ENCODE measurements around the gene MRPL14.

The MRPL14 gene

GRCh38 chr6:44090465-44090864, 36.8 kb downstream of the MRPL14 start:
- peaks cover 0 to 41% (median 0%) of the 10 kb centered on the region in 11 experiments; a peak in 6 of 22 replicates for H4K20me1 ChIP-seq
- H3K4me1 ChIP-seq, result peaks cover 7 to 33% (median 29%) of the 10 kb centered on the region in 10 experiments; a peak in 18 of 20 replicates
- H3K4me2 ChIP-seq, result no peak overlapping the region
- H3K27me3 ChIP-seq, result no peaks in the 10 kb centered on the region
- H3K9ac ChIP-seq, result 0 out of 22 replicates have a peak overlapping the region, but pooled peaks of 1 of the 11 experiments have one; percentile 15
- H3K9me3 ChIP-seq (replicated peaks in 1 of 11), result no peaks in the 10 kb centered on the region
- peaks cover 5 to 52% (median 23%) of the 10 kb centered on the region in 11 experiments; a peak in 15 of 22 replicates for H3K36me3 ChIP-seq
- H3K4me3 ChIP-seq, result no peak overlapping the region
- H3K27ac ChIP-seq, result no peak overlapping the region
- TF ChIP-seq Cebpa-rat (IDR thresholded peaks at IDR 0.05), result no peak

GRCh38 chr6:44088827-44089590, 38.2 kb downstream of the MRPL14 start:
- no peak for TF ChIP-seq Cebpa-rat (IDR thresholded peaks at IDR 0.05)
- Histone ChIP-seq H3K27me3 (no peaks in the 10 kb centered on the region), H3K9ac (0 out of 22 replicates have a peak overlapping the region, but pooled peaks of 1 of the 11 experiments have one; percentile 1), H3K27ac (no peak overlapping the region), H3K4me1 (peaks cover 16 to 48% (median 43%) of the 10 kb centered on the region in 10 experiments), H4K20me1 (peaks cover 0 to 37% (median 0%) of the 10 kb centered on the region in 11 experiments; a peak in 5 of 22 replicates), H3K4me3 (no peak overlapping the region), H3K4me2 (no peak overlapping the region), H3K9me3 (replicated peaks in 1 of 11) (no peaks in the 10 kb centered on the region), H3K36me3 (peaks cover 5 to 37% (median 16%) of the 10 kb centered on the region in 11 experiments; a peak in 14 of 22 replicates)

GRCh38 chr6:44087623-44088022, 39.6 kb downstream of the MRPL14 start:
- Histone ChIP-seq H3K4me1 (peaks cover 30 to 62% (median 57%) of the 10 kb centered on the region in 10 experiments), H4K20me1 (peaks cover 0 to 34% (median 0%) of the 10 kb centered on the region in 11 experiments; a peak in 4 of 22 replicates), H3K36me3 (peaks cover 5 to 29% (median 13%) of the 10 kb centered on the region in 11 experiments; a peak in 12 of 22 replicates), H3K4me2 (peak overlapping the region in 9 of 11 experiments; percentile 4 to 97 (median 85); a peak in 15 of 22 replicates), H3K27me3 (no peaks in the 10 kb centered on the region), H3K9me3 (replicated peaks in 1 of 11) (no peaks in the 10 kb centered on the region), H3K4me3 (no peak overlapping the region), H3K27ac (peak overlapping the region in 3 of 11 experiments; percentile 4 to 30 (median 4); a peak in 3 of 22 replicates), H3K9ac (peak overlapping the region in 6 of 11 experiments; percentile 5 to 48 (median 34); a peak in 8 of 22 replicates)
- no peak for TF ChIP-seq Cebpa-rat (IDR thresholded peaks at IDR 0.05)

GRCh38 chr6:44086931-44087574, 40.2 kb downstream of the MRPL14 start:
- no peak for TF ChIP-seq Cebpa-rat (IDR thresholded peaks at IDR 0.05)
- Histone ChIP-seq H3K27ac (peak overlapping the region in 3 of 11 experiments; percentile 4 to 30 (median 4); a peak in 2 of 22 replicates), H3K9ac (peak overlapping the region in 5 of 11 experiments; percentile 5 to 48 (median 32); a peak in 7 of 22 replicates), H3K27me3 (no peaks in the 10 kb centered on the region), H3K36me3 (peaks cover 2 to 26% (median 10%) of the 10 kb centered on the region in 11 experiments; a peak in 12 of 22 replicates), H3K4me3 (no peak overlapping the region; a peak in 1 of 20 replicates), H3K4me2 (peak overlapping the region in 9 of 11 experiments; percentile 4 to 97 (median 85); a peak in 15 of 22 replicates), H4K20me1 (peaks cover 0 to 30% (median 0%) of the 10 kb centered on the region in 11 experiments; a peak in 4 of 22 replicates), H3K9me3 (replicated peaks in 1 of 11) (no peaks in the 10 kb centered on the region), H3K4me1 (peaks cover 34 to 67% (median 63%) of the 10 kb centered on the region in 10 experiments)

GRCh38 chr6:44085219-44085618, 42.0 kb downstream of the MRPL14 start:
- Histone ChIP-seq H3K27me3 (no peaks in the 10 kb centered on the region), H3K9me3 (replicated peaks in 1 of 11) (no peaks in the 10 kb centered on the region), H3K4me2 (peak overlapping the region in 8 of 11 experiments; percentile 63 to 97 (median 90); a peak in 16 of 22 replicates), H3K27ac (peak overlapping the region in 6 of 11 experiments; percentile 54 to 74 (median 66); a peak in 7 of 22 replicates), H4K20me1 (peaks cover 0 to 23% (median 0%) of the 10 kb centered on the region in 11 experiments; a peak in 2 of 22 replicates), H3K36me3 (peaks cover 0 to 19% (median 10%) of the 10 kb centered on the region in 11 experiments; a peak in 10 of 22 replicates), H3K4me3 (no peak overlapping the region), H3K9ac (peak overlapping the region in 3 of 11 experiments; percentile 2 to 62 (median 53); a peak in 2 of 22 replicates), H3K4me1 (peaks cover 50 to 86% (median 81%) of the 10 kb centered on the region in 10 experiments)
- no peak for TF ChIP-seq Cebpa-rat (IDR thresholded peaks at IDR 0.05)

GRCh38 chr6:44084231-44085014, 42.8 kb downstream of the MRPL14 start:
- peaks cover 0 to 15% (median 0%) of the 10 kb centered on the region in 11 experiments; a peak in 2 of 22 replicates for H4K20me1 ChIP-seq
- no peak for TF ChIP-seq Cebpa-rat (IDR thresholded peaks at IDR 0.05)
- H3K27ac ChIP-seq, result peak overlapping the region in 8 of 11 experiments; percentile 47 to 74 (median 64); a peak in 14 of 22 replicates
- H3K4me3 ChIP-seq, result no peak overlapping the region; a peak in 2 of 20 replicates
- H3K9ac ChIP-seq, result peak overlapping the region in 7 of 11 experiments; percentile 2 to 62 (median 51); a peak in 8 of 22 replicates
- no peaks in the 10 kb centered on the region for H3K27me3 ChIP-seq
- H3K4me2 ChIP-seq, result peak overlapping the region; percentile 2 to 97 (median 85); a peak in 21 of 22 replicates
- H3K36me3 ChIP-seq, result peaks cover 0 to 11% (median 6%) of the 10 kb centered on the region in 11 experiments; a peak in 10 of 22 replicates
- no peaks in the 10 kb centered on the region for H3K9me3 ChIP-seq (replicated peaks in 1 of 11)
- H3K4me1 ChIP-seq, result peaks cover 58 to 94% (median 89%) of the 10 kb centered on the region in 10 experiments

GRCh38 chr6:44082872-44083321, 44.4 kb downstream of the MRPL14 start:
- TF ChIP-seq Cebpa-rat (IDR thresholded peaks at IDR 0.05), result no peak
- Histone ChIP-seq H3K27ac (peak overlapping the region in 6 of 11 experiments; percentile 21 to 74 (median 66); a peak in 8 of 22 replicates), H3K36me3 (no peaks in the 10 kb centered on the region), H3K4me2 (peak overlapping the region; percentile 30 to 97 (median 85); a peak in 17 of 22 replicates), H3K4me3 (peak overlapping the region in 3 of 10 experiments; percentile 4 to 30 (median 17); a peak in 3 of 20 replicates), H3K27me3 (no peaks in the 10 kb centered on the region), H3K9me3 (replicated peaks in 1 of 11) (no peaks in the 10 kb centered on the region), H4K20me1 (peaks cover 0 to 10% (median 0%) of the 10 kb centered on the region in 11 experiments; a peak in 1 of 22 replicates), H3K4me1 (peaks cover 61 to 100% (median 99%) of the 10 kb centered on the region in 10 experiments), H3K9ac (peak overlapping the region in 5 of 11 experiments; percentile 1 to 62 (median 53); a peak in 8 of 22 replicates)
